ENCODE results near the gene TMF1. TPM values are rescaled to one million over a fixed set of nuclear protein-coding genes. Genes with fewer than 3 reads are reported as not detected.

The TMF1 gene
- total RNA-seq, 4 donors from 2014 or later: 15.5 to 53.2 (median 39.9) TPM

DNA sequence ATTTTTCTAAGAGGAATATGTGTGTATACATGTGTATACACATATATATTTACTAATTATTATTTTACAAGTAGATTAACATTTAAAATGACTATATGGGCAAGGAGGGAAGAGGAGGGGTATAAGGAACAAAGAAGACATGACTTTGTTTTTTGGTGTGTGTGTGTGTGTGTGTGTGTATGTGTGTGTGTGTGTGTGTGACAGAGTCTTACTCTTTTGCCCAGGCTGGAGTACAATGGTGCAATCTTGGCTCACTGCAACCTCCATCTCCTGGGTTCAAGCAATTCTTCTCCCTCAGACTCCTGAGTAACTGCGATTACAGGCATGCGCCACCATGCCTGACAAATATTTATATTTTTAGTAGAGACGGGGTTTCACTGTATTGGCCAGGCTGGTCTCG lies 36.0 kb downstream of the TMF1 start:
- Histone ChIP-seq H3K27ac (no peak overlapping the region), H3K9me3 (no peaks in the 10 kb centered on the region), H3K36me3 (peaks cover 0 to 7% (median under 1%) of the 10 kb centered on the region in 4 donors), H3K4me1 (peaks cover 0 to 18% (median 9%) of the 10 kb centered on the region in 4 donors), H3K27me3 (no peaks in the 10 kb centered on the region), H3K4me3 (no peak overlapping the region)
- intact Hi-C loops (cut with DNase I; ENCODE audit: low total_unique reads): no loop called here
- 99 to 100% methylated on average over 1 to 4 of the region's 4 CpGs for WGBS, 2 donors (ENCODE audit: low coverage in 1 of 2)
- in situ Hi-C loops (cut with MboI; ENCODE audit: low pct_ligation_motif_present in 1 of 4, low pct_unique_long_range_greater_than_20kb in 1 of 4, low sequenced_read_pairs in 3 of 4): no loop called here
- TF ChIP-seq POLR2A (IDR thresholded peaks at IDR 0.05) (no peak), POLR2AphosphoS5 (IDR thresholded peaks at IDR 0.05) (no peak), EP300 (IDR thresholded peaks at IDR 0.05; ENCODE audit: low read depth) (no peak)
- TF ChIP-seq, protein P1, sequence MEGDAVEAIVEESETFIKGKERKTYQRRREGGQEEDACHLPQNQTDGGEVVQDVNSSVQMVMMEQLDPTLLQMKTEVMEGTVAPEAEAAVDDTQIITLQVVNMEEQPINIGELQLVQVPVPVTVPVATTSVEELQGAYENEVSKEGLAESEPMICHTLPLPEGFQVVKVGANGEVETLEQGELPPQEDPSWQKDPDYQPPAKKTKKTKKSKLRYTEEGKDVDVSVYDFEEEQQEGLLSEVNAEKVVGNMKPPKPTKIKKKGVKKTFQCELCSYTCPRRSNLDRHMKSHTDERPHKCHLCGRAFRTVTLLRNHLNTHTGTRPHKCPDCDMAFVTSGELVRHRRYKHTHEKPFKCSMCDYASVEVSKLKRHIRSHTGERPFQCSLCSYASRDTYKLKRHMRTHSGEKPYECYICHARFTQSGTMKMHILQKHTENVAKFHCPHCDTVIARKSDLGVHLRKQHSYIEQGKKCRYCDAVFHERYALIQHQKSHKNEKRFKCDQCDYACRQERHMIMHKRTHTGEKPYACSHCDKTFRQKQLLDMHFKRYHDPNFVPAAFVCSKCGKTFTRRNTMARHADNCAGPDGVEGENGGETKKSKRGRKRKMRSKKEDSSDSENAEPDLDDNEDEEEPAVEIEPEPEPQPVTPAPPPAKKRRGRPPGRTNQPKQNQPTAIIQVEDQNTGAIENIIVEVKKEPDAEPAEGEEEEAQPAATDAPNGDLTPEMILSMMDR (IDR thresholded peaks at IDR 0.05): no peak
- DNase-seq: no peak

DNA sequence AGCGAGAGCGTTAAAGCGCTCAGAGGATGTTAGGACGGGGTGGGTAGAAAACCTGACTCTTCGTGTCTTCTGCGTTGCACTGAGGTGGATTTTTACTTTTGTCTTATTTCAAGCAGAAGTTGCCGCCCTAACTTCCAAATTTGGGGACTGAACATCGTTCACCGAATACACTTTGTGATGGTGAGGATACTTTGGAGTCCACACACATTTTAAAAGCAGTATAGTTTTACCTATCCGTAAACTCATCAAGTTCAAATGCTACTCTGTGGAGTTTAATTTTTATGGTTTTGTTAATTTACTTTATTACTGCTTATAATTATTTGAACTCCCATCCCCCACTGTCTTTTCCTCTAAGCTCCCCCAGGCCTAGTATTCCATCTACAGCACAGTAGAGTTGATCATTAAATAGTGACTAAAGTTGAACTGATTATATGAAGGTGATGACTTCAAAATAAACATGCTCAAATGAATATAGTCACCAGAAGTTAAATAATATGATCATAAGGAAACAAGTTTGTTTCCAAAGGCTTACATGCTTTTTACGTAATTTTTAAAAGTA lies 38.0 kb downstream of the TMF1 start:
- in situ Hi-C loops (cut with MboI; ENCODE audit: low pct_ligation_motif_present in 1 of 4, low pct_unique_long_range_greater_than_20kb in 1 of 4, low sequenced_read_pairs in 3 of 4): no loop called here
- Histone ChIP-seq H3K27me3 (no peaks in the 10 kb centered on the region), H3K4me3 (peak overlapping the region; percentile 64 to 96 (median 83)), H3K27ac (peak overlapping the region; percentile 97 to 99 (median 98)), H3K36me3 (peaks cover 0 to 7% (median 0%) of the 10 kb centered on the region in 4 donors), H3K9me3 (no peaks in the 10 kb centered on the region), H3K4me1 (peaks cover 3 to 21% (median 11%) of the 10 kb centered on the region in 4 donors)
- no peak for DNase-seq
- 12 to 21% methylated on average over 5 to 11 of the region's 11 CpGs for WGBS, 2 donors (ENCODE audit: low coverage in 1 of 2)
- TF ChIP-seq POLR2AphosphoS5 (IDR thresholded peaks at IDR 0.05) (no peak), POLR2A (IDR thresholded peaks at IDR 0.05) (no peak)
- TF ChIP-seq, protein P1 (IDR thresholded peaks at IDR 0.05): no peak
- intact Hi-C loops (cut with DNase I; ENCODE audit: low total_unique reads): no loop called here

DNA sequence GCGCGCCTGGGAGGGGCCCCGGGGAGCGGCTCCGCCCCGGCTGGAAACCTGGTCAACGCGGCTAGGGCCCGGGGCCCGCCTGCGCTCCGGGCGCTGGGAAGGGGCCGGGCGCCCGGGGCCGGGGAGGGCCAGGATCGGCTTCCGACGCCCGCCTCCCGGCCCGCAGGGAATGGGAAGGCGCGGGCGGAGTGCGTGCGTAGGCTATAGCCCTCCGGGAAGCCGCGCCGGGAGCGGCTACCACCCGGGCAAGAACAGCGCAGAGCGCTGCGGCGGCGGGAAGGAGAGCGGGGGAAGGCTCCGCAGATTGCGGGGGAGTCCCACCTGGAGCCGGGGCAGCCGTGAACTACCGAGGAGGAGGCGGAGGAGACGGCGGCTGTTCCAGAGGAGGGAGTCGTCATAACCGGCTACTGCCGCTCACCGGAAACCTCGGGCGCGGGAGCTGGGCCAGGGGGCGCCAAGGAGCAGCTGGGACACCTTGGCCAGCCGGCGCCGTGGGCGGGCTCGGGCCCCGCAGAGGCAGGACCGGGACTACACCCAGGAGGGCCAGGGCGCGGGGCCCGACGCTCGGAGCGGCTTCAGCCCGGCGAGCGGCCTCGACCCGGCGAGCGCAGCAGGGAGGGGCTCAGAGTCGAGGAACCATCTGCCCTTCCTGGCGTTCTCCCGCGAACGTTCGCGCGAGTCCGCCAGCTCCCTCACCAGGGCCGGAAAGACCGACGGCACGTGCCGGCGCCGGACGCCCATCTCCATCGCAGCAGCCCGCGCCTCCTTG lies 38.7 kb downstream of the TMF1 start, which contains the start of gene EOGT:
TSS of gene EOGT (minus strand) at position 432 of the 769 bp plus-strand sequence. CDS start 3,838 bp downstream, outside the sequence.
- intact Hi-C loops (cut with DNase I; ENCODE audit: low total_unique reads) (no loop called here), in situ Hi-C loops (cut with MboI; ENCODE audit: low pct_ligation_motif_present in 1 of 4, low pct_unique_long_range_greater_than_20kb in 1 of 4, low sequenced_read_pairs in 3 of 4) (no loop called here)
- H3K9me3 ChIP-seq: no peaks in the 10 kb centered on the region
- H3K27me3 ChIP-seq: no peaks in the 10 kb centered on the region
- DNase-seq: peak; percentile 91
- peaks cover 0 to under 1% (median 0%) of the 10 kb centered on the region in 4 donors for H3K36me3 ChIP-seq
- peak within 1 kb of the TSS; percentile 64 to 96 (median 83) for H3K4me3 ChIP-seq
- peak within 1 kb of the TSS; percentile 97 to 99 (median 98) for H3K27ac ChIP-seq
- TF ChIP-seq POLR2A (IDR thresholded peaks at IDR 0.05) (peak; percentile 76), EP300 (IDR thresholded peaks at IDR 0.05; ENCODE audit: low read depth) (peak; percentile 6), POLR2AphosphoS5 (IDR thresholded peaks at IDR 0.05) (peak; percentile 34 to 78 (median 67))
- TF ChIP-seq, protein P1 (IDR thresholded peaks at IDR 0.05): peak; percentile 41 to 67 (median 56)
- peaks cover 3 to 21% (median 11%) of the 10 kb centered on the region in 4 donors for H3K4me1 ChIP-seq
- 3% methylated on average over 8 of the region's 96 CpGs; no CpG with 5 or more reads in 1 of the 2 donors for WGBS, 2 donors (ENCODE audit: low coverage in 1 of 2)

DNA sequence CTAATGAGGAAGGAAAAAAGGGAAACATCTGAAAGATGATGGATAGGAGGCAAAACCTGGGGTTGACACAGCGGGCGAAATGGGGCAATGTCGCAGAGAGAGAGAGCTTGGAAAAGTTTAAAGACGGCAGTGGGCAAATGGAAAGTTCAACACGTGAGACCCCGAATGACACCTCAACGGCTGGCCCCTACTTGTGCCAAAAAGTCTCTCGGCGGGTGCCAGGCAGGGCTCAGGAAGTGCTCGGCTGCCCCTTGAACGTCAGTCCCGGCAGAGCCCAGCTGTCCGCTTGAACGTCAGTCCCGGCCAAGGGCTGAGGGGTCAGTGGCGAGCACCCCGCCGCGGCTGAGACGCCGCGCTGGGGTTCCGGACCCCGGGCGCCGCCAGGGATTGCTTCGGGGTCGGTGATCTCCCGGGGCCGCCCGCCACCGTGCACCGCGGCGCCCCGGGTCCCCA lies 39.3 kb downstream of the TMF1 start:
- no peaks in the 10 kb centered on the region for H3K9me3 ChIP-seq
- in situ Hi-C loops (cut with MboI; ENCODE audit: low pct_ligation_motif_present in 1 of 4, low pct_unique_long_range_greater_than_20kb in 1 of 4, low sequenced_read_pairs in 3 of 4): no loop called here
- WGBS, 2 donors (ENCODE audit: low coverage in 1 of 2): 12% methylated on average over 15 of the region's 36 CpGs; no CpG with 5 or more reads in 1 of the 2 donors
- TF ChIP-seq EP300 (IDR thresholded peaks at IDR 0.05; ENCODE audit: low read depth): no peak
- TF ChIP-seq, protein P1 (IDR thresholded peaks at IDR 0.05): no peak
- TF ChIP-seq POLR2A (IDR thresholded peaks at IDR 0.05): no peak
- TF ChIP-seq POLR2AphosphoS5 (IDR thresholded peaks at IDR 0.05): no peak
- peaks cover 3 to 21% (median 11%) of the 10 kb centered on the region in 4 donors for H3K4me1 ChIP-seq
- DNase-seq: peak; percentile 60
- H3K27ac ChIP-seq: peak overlapping the region; percentile 97 to 99 (median 98)
- peaks cover 0 to 5% (median 0%) of the 10 kb centered on the region in 4 donors for H3K36me3 ChIP-seq
- intact Hi-C loops (cut with DNase I; ENCODE audit: low total_unique reads): no loop called here
- H3K27me3 ChIP-seq: no peaks in the 10 kb centered on the region
- peak overlapping the region; percentile 64 to 96 (median 83) for H3K4me3 ChIP-seq

Data from transverse colon (tissue), 4 donors.